GM18907 (cell line): ENCODE data around the gene COX5B.
"Not testable (repeated sequence)": the region's sequence is repeated elsewhere in the genome, so short reads cannot be mapped to it uniquely, and the experiment has no call there.

Source experiments
- ATAC-seq: cut with Tn5 transposase; IDR thresholded peaks from one replicate; pipeline ENCODE4 v1.9.1; 2021; ENCODE audit warnings: mild to moderate bottlenecking, moderate library complexity; ENCODE audit not compliant: unreplicated experiment

COX5B gene, protein sequence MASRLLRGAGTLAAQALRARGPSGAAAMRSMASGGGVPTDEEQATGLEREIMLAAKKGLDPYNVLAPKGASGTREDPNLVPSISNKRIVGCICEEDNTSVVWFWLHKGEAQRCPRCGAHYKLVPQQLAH

DNA sequence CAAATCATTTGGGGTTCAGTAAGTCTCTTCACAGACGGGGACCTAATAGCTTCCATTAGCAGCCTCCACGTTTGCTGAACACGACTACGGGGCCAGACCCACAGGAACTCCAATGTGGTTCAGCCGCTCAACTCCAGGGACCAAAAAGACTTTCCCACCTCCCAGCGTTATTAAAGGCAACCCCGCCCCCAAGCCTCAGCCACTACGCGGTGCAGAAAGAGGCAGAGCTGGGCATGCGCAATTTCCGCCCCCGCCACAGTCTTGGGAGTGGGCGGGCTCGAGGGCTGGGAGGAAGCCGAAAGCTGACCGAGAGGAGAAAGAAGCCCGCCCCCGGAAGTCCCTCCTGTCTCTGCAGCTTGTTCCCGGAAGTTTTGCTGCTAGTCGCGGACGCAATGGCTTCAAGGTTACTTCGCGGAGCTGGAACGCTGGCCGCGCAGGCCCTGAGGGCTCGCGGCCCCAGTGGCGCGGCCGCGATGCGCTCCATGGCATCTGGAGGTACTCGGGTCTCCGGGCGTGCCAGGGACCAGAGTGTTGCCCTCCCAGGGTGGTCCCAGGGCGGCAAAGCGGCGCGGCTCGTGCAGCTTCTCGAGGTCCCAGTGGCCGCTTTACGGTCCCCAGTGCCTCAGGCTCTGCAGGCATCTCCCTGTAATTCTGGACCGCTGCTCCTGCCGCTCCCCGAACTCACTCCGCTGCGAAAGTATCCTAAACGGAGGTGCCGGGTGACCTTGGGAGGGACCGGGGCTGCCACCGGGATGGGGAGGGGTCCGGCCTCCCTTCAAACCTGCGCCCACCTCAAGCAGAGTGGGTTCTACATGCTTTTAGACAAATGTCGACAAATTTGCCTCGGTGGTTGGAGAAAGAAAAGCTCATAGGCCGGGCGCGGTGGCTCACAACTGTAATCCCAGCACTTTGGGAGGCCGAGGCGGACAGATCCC is at the start of gene COX5B:
COX5B (plus strand) TSS at position 368 of the 935 bp plus-strand sequence; CDS start at position 393, 25 bp downstream.
- ATAC-seq = peak; percentile 94

DNA sequence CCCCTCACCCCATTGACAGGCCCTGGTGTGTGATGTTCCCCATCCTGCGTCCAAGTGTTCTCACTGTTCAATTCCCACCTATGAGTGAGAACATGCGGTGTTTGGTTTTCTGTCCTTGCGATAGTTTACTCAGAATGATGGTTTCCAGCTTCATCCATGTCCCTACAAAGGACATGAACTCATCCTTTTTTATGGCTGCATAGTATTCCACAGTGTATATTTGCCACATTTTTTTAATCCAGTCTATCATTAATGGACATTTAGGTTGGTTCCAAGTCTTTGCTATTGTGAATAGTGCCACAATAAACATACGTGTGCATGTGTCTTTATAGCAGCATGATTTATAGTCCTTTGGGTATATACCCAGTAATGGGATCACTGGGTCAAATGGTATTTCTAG is 49.7 kb upstream of the COX5B start:
- ATAC-seq = not testable (repeated sequence)

DNA sequence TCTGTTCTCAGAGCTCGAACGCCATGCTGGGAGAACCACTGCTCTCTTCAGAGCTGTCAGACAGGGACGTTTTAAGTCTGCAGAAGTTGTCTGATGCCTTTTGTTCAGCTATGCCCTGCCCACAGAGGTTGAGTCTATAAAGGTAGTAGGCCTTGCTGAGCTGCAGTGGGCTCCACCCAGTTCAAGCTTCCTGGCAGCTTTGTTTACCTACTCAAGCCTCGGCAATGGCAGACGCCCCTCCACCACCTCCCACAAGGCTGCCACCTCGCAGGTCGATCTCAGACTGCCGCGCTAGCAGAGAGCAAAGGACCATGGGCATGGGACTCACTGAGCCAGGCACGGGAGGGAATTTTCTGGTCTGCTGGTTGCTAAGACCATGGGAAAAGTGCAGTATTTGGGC is 44.3 kb upstream of the COX5B start:
- ATAC-seq = not testable (repeated sequence)

DNA sequence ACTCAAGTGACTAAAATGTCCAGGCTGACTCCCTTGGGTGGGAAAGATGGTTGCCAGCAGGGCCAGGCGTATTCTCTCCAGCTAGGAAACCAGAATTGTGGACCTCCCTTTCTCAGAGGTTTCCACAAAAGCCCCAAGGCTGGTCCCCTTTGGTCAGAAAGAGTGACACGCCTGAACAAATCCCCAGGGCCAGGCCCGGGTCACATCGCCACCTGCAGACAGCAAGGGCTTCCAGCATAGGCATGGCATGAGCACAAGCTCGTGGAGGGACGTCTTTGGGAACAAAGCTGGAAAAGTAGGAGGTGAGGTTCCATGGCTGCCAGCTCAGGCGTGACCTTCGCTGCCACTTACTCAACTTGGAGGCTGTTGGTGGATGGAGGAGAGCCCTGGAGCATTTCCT is 40.8 kb upstream of the COX5B start:
- ATAC-seq = not testable (repeated sequence)

DNA sequence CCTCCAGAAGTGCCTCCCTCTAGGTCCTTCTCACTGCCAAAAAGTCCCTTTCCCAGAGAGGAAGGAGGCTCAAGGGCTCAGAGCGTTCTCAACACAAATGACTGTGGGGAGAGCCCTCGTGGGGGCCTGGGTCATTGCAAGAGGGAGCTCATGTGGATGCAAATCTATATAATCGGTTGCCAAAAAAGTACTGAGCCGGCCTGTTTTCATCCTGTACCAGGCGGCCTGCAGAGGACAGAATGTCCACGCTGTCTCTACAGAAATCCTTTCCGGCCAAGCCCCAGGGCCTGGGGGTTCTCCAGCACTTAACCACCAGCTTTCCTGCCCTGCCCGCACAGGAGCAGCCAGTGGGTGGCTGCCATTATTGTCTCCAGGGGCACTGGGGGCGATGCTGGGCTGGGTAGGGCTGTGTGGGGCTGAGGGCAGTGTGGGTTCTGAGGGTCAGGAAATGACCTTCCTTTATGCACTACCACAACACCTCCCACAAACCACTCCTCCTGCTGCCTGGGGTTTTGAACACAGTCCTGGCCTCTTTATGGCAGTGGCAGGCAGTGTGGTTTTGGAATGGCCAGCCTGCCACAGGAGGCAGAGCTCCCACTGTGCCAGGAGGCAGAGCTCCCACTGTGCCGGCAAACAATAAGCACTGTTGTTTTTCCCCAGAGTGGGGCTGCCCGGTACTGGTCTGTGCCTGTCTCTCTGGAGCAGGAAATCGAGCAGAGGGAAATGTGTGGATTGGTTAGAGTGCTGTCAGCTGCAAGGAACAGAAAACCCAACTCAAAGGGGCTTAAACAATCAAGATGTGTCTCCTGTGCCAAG is 40.1 kb upstream of the COX5B start:
- ATAC-seq = not testable (repeated sequence)

DNA sequence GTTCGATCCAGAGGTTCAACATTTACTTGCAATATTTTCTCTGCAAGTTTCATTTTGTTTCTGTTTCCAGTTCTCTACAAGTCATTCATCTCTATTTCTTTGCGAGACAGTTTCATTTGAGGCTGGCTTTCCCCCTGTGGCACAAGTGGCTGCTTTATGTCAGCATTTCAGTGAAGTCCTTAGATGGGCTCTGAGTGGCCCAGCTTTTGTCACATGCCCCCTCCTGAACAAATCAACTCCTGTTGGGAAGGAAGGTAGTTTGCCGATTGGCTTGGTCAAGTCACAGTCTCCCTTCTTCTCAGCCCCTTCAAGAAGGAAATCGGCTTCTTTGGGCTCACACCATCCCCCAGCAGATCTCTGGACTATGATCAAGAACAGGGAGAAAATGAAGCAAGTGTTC is 37.1 kb upstream of the COX5B start:
- not testable (repeated sequence) for ATAC-seq

DNA sequence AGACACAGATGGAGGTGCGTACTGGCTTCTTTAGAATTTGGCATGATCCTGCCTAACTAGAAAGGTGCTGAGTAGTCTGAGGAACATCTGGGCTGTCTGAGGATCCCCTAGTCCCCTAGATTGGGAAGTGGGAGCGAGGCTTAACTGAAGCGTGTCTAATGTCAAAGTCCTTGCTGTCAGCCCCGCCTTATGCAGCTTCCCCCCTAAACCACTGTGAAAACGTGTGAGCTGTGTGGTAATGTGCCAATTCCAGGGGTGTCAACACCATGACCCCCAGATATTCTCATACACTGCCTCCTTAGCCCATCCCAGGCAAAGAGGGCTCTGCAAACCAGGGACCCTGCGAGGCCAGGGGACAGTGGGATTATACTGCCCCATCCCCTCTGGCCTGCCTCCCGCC is 34.0 kb upstream of the COX5B start:
- ATAC-seq = not testable (repeated sequence)

DNA sequence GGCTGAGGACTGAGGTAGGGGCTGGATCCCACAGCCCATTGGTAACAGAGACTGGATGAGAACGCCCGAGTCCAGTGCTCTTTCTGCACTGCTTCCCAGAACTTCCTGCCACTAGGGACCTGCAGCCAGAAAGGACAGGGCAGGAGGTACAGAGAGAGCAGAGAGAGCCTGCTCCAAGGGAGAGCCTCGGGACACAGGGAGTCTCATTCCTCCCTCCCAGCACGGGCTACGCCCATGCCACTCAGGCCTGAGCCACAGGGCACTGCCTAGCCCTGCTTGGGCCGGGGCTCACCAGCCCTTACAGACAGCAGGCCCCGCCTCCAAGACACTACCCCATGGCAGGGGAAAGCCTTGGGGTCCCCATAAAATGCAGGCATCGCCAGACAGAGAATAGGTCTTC is 30.1 kb upstream of the COX5B start:
- ATAC-seq = not testable (repeated sequence)

DNA sequence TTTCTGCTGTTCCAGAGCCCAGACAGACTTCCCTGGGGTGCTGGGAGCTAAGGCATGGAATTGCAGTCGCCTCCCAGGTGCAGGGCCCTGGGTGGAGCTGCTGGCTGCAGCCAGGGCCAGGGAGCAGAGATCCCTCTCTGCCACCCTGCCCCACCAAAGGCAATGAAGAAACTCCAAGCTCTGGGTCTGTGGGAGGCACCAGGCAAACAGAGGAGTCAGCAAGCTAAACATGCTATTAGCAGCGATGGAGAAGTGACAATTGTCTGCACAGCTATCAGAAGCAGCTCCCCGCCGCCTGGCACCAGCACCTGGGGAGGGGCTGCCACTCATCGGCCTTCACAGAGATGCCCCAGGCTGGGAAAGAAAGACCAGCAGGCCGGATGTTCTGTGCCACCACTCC is 28.0 kb upstream of the COX5B start:
- no peak for ATAC-seq

DNA sequence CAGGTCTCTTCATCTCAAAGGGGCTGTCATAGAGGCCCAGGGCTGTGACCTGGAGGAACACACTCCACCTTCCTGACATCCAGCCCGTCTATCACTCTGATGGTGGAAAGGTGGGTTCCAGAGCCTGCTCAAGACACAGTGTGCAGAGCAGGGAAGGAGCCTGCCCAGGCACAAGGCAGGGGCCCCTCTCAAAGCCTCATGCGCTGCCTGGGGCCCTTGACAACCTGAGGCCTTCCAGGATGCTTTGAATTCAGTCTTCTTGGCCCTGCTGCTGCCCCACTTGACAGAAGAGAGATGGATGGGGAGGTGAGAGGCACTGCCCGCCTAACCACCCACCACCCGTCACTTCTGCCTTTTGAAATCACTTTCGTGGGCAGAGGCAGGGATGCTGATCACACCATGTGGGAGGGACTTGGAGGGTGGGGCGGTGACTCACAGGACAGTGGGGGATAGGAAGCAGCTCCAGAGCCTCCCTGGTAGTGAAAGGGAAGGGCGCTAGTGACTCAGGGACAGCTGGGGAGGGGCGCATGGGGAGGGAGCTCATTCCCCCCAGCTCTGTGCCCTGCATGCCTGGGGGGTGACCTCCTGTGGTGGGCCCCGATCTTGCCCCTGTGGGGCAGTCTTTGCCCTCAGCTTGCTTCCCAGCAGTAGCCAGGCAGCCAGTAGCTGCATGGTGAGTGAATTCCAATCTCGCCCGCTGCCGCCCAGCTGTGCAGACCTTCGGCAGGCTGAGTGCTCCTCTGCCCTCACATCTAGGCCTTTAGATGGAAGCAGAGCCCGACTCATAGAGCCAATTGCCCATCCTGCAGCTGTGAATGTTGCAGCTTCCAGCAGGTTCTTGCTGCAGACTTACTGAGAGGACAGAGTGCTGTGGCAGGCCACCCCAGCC is 26.7 kb upstream of the COX5B start:
- ATAC-seq = not testable (repeated sequence)

DNA sequence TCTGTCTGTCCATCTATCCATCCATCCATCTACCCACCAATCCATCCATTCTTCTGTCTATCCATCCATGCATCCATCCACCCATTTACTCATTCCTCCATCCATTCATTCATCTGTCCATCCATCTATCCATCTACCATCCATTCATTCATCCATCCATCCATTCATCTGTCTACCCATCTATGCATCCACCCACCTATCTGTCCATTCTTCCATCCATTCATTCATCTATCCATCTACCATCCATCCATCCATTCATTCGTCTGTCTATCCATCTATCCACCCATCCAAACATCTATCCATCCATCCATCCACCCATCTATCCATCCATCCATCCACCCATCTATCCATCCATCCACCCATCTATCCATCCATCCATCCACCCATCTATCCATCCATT is 25.4 kb upstream of the COX5B start:
- ATAC-seq = not testable (repeated sequence)

DNA sequence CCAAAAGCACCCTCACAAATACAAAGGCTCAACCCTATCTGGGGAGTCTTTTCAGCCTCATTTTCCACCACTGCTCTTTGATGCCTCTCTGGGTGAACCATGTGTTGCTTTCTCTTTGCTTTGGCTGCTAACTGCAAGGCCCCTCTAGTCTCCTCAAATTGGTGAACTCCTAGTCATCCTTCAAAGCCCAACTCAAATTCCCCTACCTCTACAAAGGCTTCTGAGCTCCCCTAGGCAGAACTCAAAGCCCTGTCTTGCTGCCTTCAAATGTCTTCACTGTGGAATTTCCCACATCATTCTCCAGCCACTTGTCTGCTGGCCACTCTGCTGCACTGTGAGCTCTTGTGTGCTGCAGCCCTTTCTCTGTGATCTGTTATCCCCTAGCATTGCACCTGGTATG is 22.9 kb upstream of the COX5B start:
- ATAC-seq = not testable (repeated sequence)

DNA sequence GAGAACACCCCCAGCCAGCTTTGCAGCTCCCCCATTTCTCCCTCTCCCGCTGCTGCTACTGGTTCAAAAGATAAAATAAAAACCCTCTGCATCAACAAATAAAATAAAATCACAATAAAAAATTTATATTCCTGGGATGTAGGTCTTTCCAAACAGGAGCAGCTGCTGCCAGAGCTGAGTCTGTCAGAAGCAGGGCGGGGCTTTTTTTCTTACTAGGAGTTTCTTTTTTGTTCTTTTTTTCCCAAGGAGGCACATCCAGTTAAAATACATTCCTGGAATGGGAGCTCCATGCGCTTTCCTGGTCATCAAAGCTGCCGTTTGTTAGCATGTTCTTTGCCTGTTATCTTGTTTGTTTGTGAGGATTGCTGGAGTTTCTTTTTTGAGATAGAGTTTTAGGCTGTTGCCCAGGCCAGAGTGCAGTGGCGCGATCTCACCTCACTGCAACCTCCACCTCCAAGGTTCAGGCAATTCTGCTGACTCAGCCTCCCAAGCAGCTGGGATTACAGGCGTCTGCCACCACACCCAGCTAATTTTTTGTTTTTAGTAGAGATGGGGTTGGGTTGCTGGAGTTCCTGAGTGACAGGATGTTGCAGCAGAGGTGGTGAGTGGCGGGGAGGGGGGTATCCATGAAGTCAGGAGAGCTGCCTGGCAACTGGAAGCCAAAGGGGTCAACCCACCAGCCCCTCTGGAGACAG is 20.4 kb upstream of the COX5B start:
- ATAC-seq = not testable (repeated sequence)

DNA sequence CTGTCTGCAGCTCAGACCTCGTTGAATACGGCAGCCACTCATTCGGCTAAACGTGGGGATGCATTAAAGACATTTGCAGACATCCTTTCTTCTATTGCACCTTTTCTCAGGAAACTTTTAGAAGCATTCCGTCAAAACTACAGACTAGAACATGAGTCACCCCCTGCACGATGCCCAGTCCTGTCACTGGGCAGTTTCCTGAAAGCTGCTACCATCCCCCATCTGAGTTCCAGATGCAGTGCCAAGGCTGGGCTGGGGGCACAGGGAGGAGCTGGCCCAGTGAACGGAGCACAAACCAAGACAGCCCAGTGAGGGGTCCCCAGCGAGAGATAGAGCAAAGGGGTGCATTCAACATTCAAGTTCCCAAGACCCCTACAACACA is 19.8 kb upstream of the COX5B start:
- not testable (repeated sequence) for ATAC-seq

DNA sequence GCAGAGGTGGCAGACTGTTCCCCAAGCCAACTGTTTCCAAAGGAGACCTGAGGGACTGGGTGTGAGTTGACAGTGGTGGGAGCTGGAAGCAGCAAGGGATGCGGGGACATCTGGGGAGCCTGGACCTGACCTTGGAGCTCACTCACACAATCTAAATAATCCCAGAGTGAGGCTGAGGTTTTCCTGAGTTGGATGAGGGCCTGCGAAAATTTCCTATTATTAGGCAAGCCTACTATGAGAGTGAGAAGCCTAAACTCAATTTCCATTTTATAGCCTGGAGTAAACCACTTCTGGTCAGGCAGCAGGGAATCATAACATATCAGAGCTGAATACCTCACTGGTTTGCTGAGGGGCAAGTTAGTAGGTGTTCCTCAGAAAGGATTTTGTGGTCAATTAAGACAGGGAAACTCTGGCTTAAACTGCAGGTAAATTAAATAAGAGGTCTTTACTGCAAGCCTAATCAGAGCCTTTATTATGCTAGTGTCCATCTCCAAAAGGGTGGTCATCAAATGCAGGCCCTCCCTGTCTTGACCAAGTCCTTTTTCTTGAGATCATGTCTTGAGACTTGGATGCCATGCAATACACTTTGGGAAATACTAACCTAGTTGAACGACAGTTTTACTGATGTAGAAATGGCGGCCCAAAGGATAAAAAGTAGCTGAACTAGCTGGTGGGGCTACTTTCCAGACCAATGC is 1.7 kb upstream of the COX5B start:
- ATAC-seq = no peak

DNA sequence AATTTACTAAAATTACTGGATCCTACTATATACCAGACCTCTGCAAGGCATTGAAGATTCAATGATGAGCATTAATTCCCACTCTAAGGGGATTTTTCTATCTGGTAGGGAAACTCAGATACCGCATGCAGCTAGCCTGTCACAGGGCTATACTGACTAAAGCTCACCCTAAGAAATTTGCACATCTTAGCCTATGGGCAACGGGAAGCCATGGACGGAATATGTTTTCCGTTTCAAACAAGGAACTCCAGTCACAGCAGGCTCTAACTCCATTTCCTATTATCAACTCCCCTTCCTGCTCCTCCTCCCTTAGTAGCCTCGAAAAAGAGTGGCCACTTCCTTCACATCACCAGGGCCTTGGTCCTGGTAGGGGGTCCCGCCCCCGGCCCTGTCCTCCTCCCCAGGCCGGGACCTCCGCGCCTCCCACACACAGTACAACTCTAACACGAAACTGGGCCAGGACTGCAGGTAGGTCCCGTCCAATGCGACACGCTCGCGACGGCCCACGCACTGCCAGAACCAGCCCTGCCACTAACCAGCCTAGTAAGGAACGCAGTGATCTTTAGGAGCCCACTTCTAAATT is 659 bp upstream of the COX5B start:
- peak; percentile 36 for ATAC-seq

DNA sequence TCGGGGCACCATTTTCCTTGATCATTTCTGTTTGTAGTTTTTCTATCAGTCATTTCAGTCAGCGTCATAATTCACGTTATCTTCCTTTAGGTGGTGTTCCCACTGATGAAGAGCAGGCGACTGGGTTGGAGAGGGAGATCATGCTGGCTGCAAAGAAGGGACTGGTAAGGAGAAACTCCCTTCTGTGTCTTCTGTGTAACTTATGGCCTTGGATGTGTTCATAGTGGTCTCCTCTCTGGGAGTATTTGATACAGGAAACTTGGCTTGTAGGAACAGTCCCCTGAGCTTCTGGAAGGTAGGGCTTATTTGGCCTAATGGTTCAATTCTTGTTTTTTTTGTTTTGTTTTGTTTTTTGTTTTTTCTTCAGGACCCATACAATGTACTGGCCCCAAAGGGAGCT is 1.1 kb downstream of the COX5B start:
- ATAC-seq = no peak

DNA sequence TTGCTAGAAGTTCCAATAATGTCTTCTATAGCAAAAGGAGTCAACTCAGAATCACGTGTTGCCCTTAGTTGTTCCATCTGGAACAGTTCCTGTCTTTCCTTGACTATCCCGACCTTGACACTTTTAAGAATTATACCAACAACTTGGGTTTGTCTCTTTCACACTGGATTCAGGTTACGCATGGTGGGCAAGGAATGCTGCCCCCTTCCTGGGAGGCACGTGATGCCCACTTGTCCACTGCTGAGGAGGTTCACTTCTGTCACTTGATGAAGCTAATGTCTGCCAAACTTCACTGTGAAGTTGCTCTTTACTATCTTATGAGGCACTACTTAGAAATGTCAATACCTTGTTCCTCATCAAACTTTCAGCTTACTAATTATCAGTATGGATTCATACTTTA is 5.3 kb downstream of the COX5B start:
- no peak for ATAC-seq

DNA sequence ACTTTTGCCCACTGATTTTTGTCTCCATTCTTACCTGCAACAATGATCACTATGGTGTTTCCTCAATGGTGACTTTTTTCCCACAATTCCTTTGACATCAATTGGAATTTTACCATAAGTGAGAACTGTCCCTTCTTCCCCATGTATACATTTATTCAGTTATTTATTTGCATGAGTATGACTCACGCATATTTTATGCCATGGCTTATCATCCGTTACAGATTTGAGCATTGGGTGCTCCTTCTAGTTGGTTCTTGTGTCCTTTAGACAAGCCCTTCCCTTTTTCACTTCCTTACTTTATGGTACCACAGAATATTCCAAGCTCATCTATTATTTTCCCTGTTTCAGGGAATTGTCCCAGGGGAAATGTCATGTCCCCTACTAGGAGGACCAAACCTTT is 7.6 kb downstream of the COX5B start:
- ATAC-seq = no peak
